GM19240 (cell line): ENCODE data around the gene SYT9.
A peak's percentile ranks its signal among the peaks of the same experiment; 100 is the strongest.

ENCODE experiments used
- DNase-seq: peaks from one replicate; pipeline ENCODE4 v3.0.0; 2011; ENCODE audit warnings: low spot score; ENCODE audit not compliant: insufficient read length

Gene SYT9

GRCh38 chr11:7423946-7424345, 172.2 kb downstream of the SYT9 start:
- DNase-seq = no peak

GRCh38 chr11:7427733-7428132, 176.0 kb downstream of the SYT9 start:
- DNase-seq = no peak

GRCh38 chr11:7428196-7428595, 176.5 kb downstream of the SYT9 start:
- DNase-seq = no peak

GRCh38 chr11:7430496-7430895, 178.8 kb downstream of the SYT9 start:
- no peak for DNase-seq

- no peak for DNase-seq
Measured at GRCh38 chr11:7435176-7435575, 183.5 kb downstream of the SYT9 start.

GRCh38 chr11:7436146-7436545, 184.4 kb downstream of the SYT9 start:
- DNase-seq = no peak

- peak; percentile 36 for DNase-seq
Measured at GRCh38 chr11:7436657-7437056, 185.0 kb downstream of the SYT9 start.

- DNase-seq = no peak
Measured at GRCh38 chr11:7437696-7438095, 186.0 kb downstream of the SYT9 start.

- DNase-seq = no peak
Measured at GRCh38 chr11:7439746-7440320, 188.1 kb downstream of the SYT9 start.

- peak; percentile 62 for DNase-seq
Measured at GRCh38 chr11:7442588-7443215, 191.0 kb downstream of the SYT9 start.

GRCh38 chr11:7444091-7444981, 192.6 kb downstream of the SYT9 start:
- DNase-seq = no peak

- no peak for DNase-seq
Measured at GRCh38 chr11:7445564-7445963, 193.9 kb downstream of the SYT9 start.

GRCh38 chr11:7448201-7448600, 196.5 kb downstream of the SYT9 start:
- no peak for DNase-seq

- no peak for DNase-seq
Measured at GRCh38 chr11:7449211-7449840, 197.6 kb downstream of the SYT9 start.

- DNase-seq = no peak
Measured at GRCh38 chr11:7449841-7450214, 198.1 kb downstream of the SYT9 start.

GRCh38 chr11:7450836-7451235, 199.1 kb downstream of the SYT9 start:
- no peak for DNase-seq

- no peak for DNase-seq
Measured at GRCh38 chr11:7451520-7451919, 199.8 kb downstream of the SYT9 start.

GRCh38 chr11:7451952-7452494, 200.3 kb downstream of the SYT9 start:
- no peak for DNase-seq

- DNase-seq = no peak
Measured at GRCh38 chr11:7454854-7455253, 203.2 kb downstream of the SYT9 start.

GRCh38 chr11:7457211-7457610, 205.5 kb downstream of the SYT9 start:
- DNase-seq = no peak

GRCh38 chr11:7462706-7463105, 211.0 kb downstream of the SYT9 start:
- no peak for DNase-seq

GRCh38 chr11:7467652-7468051, 215.9 kb downstream of the SYT9 start:
- DNase-seq = peak; percentile 10
